K562 (cell line): ENCODE results near the gene PARD3B. TPM values are rescaled to one million over a fixed set of nuclear protein-coding genes. Genes with fewer than 3 reads are reported as not detected.

ENCODE experiments used
- ATAC-seq: fragments of 200-7000 bp; cut with Tn5 transposase; 3 replicates; pipeline ENCODE4 v1.9.1; 2020; ENCODE audit warnings: moderate library complexity
- BruUV-seq: library from RNA; stranded (reverse); fragments of 400-500 nt; replicated peaks from 2 replicates; lab custom pipeline; 2021; lab: Mats Ljungman, UMichigan
- CTCF ChIA-PET: fragments of 300-600 bp; formaldehyde crosslinking; extraction: SDS; loops from one replicate; lab custom pipeline; 2021; ENCODE audit warnings: low intra/inter-chr PET ratio; lab: Yijun Ruan, JAX
- POLR2A ChIA-PET: fragments of 300-600, 350-650 bp; sonication (Branson Sonifier 250); formaldehyde crosslinking; extraction: SDS; loops from one replicate; lab custom pipeline; 2021; ENCODE audit warnings: antibody characterized with exemption, inconsistent platforms; lab: Yijun Ruan, JAX
- DNase-seq, 4 experiments: peaks; one replicate each; pipeline versions ENCODE4 v3.0.0 to v3.0.0-alpha.2; 2011 to 2018; ENCODE audit warnings: low spot score in 3 of 4, mixed read lengths in 3 of 4; ENCODE audit errors: extremely low read depth in 1 of 4
- FAIRE-seq: peaks from 2 replicates; lab custom pipeline; 2011; peaks lifted over from hg19 to GRCh38; lab: Jason Lieb, UNC
- H2AFZ ChIP-seq: 2 replicates; pipeline ENCODE4 v1.6.0; 2011; ENCODE audit warnings: low read depth, low read length, control low read depth, inconsistent platforms
- H3K27ac ChIP-seq: fragments of 200-600 bp; 3 replicates; pipeline ENCODE4 v1.8.0; 2011; ENCODE audit warnings: low read depth, mild to moderate bottlenecking, control low read depth, inconsistent platforms, low read length, moderate library complexity, mixed read lengths; ENCODE audit errors: extremely low read depth
- H3K27me3 ChIP-seq, 2 experiments: fragments of 300-600 bp in 1 of 2; 2 replicates in 1 of 2; 3 replicates in 1 of 2; pipeline versions ENCODE4 v1.6.0 to v1.8.0; 2011; ENCODE audit warnings: inconsistent platforms in 2 of 2, low read length in 2 of 2, mild to moderate bottlenecking in 1 of 2, mixed read lengths in 1 of 2, moderate library complexity in 1 of 2; ENCODE audit not compliant: control insufficient read depth in 2 of 2, insufficient read depth in 2 of 2
- H3K36me3 ChIP-seq: fragments of 300-600 bp; 3 replicates; pipeline ENCODE4 v1.8.0; 2011; ENCODE audit warnings: mild to moderate bottlenecking, low read length, inconsistent platforms; ENCODE audit not compliant: control insufficient read depth, insufficient read depth
- H3K4me1 ChIP-seq, 2 experiments: fragments of 200-600 bp in 1 of 2; replicated peaks in 1 of 2; 2 replicates in 1 of 2; 3 replicates in 1 of 2; pipeline versions ENCODE4 v1.5.1 to v1.8.0; 2011; ENCODE audit warnings: inconsistent platforms in 2 of 2, low read length in 2 of 2, mild to moderate bottlenecking in 1 of 2, mixed read lengths in 1 of 2, moderate library complexity in 1 of 2; ENCODE audit not compliant: control insufficient read depth in 2 of 2, insufficient read depth in 2 of 2
- H3K4me2 ChIP-seq: 2 replicates; pipeline ENCODE4 v1.6.1; 2011; ENCODE audit warnings: low read length, control low read depth, inconsistent platforms, mixed read lengths; ENCODE audit not compliant: insufficient read depth
- H3K4me3 ChIP-seq: fragments of 200-600 bp; sonication (generic), shearing (Covaris generic); 2 replicates; pipeline ENCODE4 v1.5.1; 2016; ENCODE audit warnings: control low read depth, inconsistent platforms
- H3K79me2 ChIP-seq: fragments of 200-600 bp; 3 replicates; pipeline ENCODE4 v1.8.0; 2011; ENCODE audit warnings: low read length, inconsistent platforms; ENCODE audit not compliant: control insufficient read depth, insufficient read depth
- H3K9ac ChIP-seq, 2 experiments: 2 replicates each; pipeline versions ENCODE4 v1.6.0 to v1.6.1; 2011; ENCODE audit warnings: low read depth in 2 of 2, low read length in 2 of 2, control low read depth in 1 of 2, inconsistent platforms in 1 of 2, mild to moderate bottlenecking in 1 of 2, mixed read lengths in 1 of 2; ENCODE audit not compliant: insufficient read depth in 1 of 2
- H3K9me1 ChIP-seq: one replicate; pipeline ENCODE4 v1.6.0; 2011; ENCODE audit warnings: inconsistent platforms, mild to moderate bottlenecking, low read length, moderate library complexity; ENCODE audit not compliant: control insufficient read depth, insufficient read depth
- H3K9me3 ChIP-seq: replicated peaks from 2 replicates; pipeline ENCODE4 v1.5.1; 2011; ENCODE audit warnings: low read depth, low read length, inconsistent platforms; ENCODE audit not compliant: control insufficient read depth, insufficient read depth
- H4K20me1 ChIP-seq: replicated peaks from 2 replicates; pipeline ENCODE4 v1.6.1; 2011; ENCODE audit warnings: low read length, inconsistent platforms, mixed read lengths; ENCODE audit not compliant: control insufficient read depth, insufficient read depth
- FOXJ2 ChIP-seq: fragments of 200-800 bp; sonication (Bioruptor generic); IDR thresholded peaks from 2 replicates; pipeline ENCODE4 v1.6.1; 2016; ENCODE audit warnings: missing genetic modification characterization, missing compliant biosample characterization
- GABPB1 ChIP-seq: sonication (generic); formaldehyde crosslinking; IDR thresholded peaks from 2 replicates; pipeline ENCODE4 v1.8.0; 2022; ENCODE audit warnings: mild to moderate bottlenecking, missing genetic modification reagents
- ZFP30 ChIP-seq: fragments of 250-450 bp; sonication (Bioruptor Pico); IDR thresholded peaks from 2 replicates; pipeline ENCODE4 v1.8.0; 2022; ENCODE audit warnings: moderate library complexity, mild to moderate bottlenecking, inconsistent platforms, borderline replicate concordance
- ZNF197 ChIP-seq: fragments of 200-800 bp; sonication (Bioruptor generic); IDR thresholded peaks from 2 replicates; pipeline ENCODE4 v1.6.1; 2016; ENCODE audit warnings: low read depth, missing genetic modification characterization, missing compliant biosample characterization
- WGBS: fragments of 100-300 bp; shearing (Covaris generic); methylation state at CpG from one replicate; pipeline ENCODE4 v1.1.6; 2016; ENCODE audit warnings: low coverage, mixed read lengths; ENCODE audit not compliant: insufficient coverage; ENCODE audit errors: missing lambda C conversion rate; 5-methylcytosine and 5-hydroxymethylcytosine counted together
- in situ Hi-C: fragments of 300-500 bp; cut with MboI; formaldehyde crosslinking; loops from 4 replicates; pipeline ENCODE4 v1.15.0; 2018; ENCODE audit warnings: inconsistent platforms, mixed read lengths
- intact Hi-C: fragments of 100-400 bp; cut with micrococcal nuclease; formaldehyde crosslinking; loops from 2 replicates; pipeline ENCODE4 v1.14.2; 2022
- polyA plus RNA-seq, 8 experiments: library from polyadenylated mRNA; depleted of rRNA in 4 of 8; stranded (reverse) in 5 of 8; unstranded in 3 of 8; fragments of >200 nt; fragmentation: Nextera tagmentation in 2 of 8; fragmentation: Illumina TruSeq in 1 of 8; extraction: Ambion mirVana in 2 of 8; extraction: Trizol in 1 of 8; gene quantifications; 2 replicates each; pipeline versions ENCODE4 v1.2.1 to v1.2.3, GENCODE V29; 2011 to 2014; ENCODE audit warnings: inconsistent platforms in 1 of 8, missing spikeins in 1 of 8
- total RNA-seq, 7 experiments: library from RNA; depleted of rRNA in 6 of 7; stranded (reverse); fragments of >200 nt in 6 of 7; fragmentation: Illumina TruSeq in 2 of 7; extraction: Trizol in 2 of 7; gene quantifications; 2 replicates each; pipeline versions ENCODE4 v1.2.1 to v1.2.3, GENCODE V29; 2011 to 2021; ENCODE audit warnings: low replicate concordance in 1 of 7

PARD3B gene
- total and polyA plus RNA-seq, 9 of the 15 experiments (the other 6 are each of a cell fraction or from before 2014, with no cell fraction given) = 0.15 to 3.0 (median 1.1) TPM

GRCh38 chr2:204638471-204639194, 93.4 kb downstream of the PARD3B start:
- WGBS = 23% methylated on average over 4 of the region's 4 CpGs
- Histone ChIP-seq H3K36me3 (no peaks in the 10 kb centered on the region), H3K4me2 (no peak overlapping the region), H3K9ac (no peak overlapping the region), H2AFZ (no peak overlapping the region)
- no peak for FAIRE-seq
- ATAC-seq = no peak
- TF ChIP-seq ZNF197 (CRISPR knock-in tag) (no peak), FOXJ2 (no peak), ZFP30 (CRISPR knock-in tag) (no peak)
- TF ChIP-seq, all 486 proteins: peak for 0
- Histone ChIP-seq H3K27ac (no peak overlapping the region), H3K79me2 (no peaks in the 10 kb centered on the region), H3K4me1 (no peaks in the 10 kb centered on the region), H3K27me3 (no peaks in the 10 kb centered on the region), H3K9me1 (no peaks in the 10 kb centered on the region), H4K20me1 (no peaks in the 10 kb centered on the region), H3K9me3 (no peaks in the 10 kb centered on the region), H3K4me3 (no peak overlapping the region)
- intact Hi-C loops (no loop called here), in situ Hi-C loops (no loop called here)
- CTCF ChIA-PET = no interaction called here
- DNase-seq = no peak
- POLR2A ChIA-PET = no interaction called here
- no TSS peak for BruUV-seq

GRCh38 chr2:204643326-204643725, 98.1 kb downstream of the PARD3B start:
- no peak for FAIRE-seq
- H3K9me1 ChIP-seq = no peaks in the 10 kb centered on the region
- intact Hi-C loops = no loop called here

More at GRCh38 chr2:204643326-204643725, 98.1 kb downstream of the PARD3B start:
- no peaks in the 10 kb centered on the region for H3K4me1 ChIP-seq
- ATAC-seq (no peak), DNase-seq (no peak)
- no peak overlapping the region for H3K4me3 ChIP-seq
- 56% methylated on average over 4 of the region's 4 CpGs for WGBS
- H3K9me3 ChIP-seq = no peaks in the 10 kb centered on the region
- no peak overlapping the region for H3K9ac ChIP-seq
- CTCF ChIA-PET = no interaction called here
- H3K27ac ChIP-seq = no peak overlapping the region
- POLR2A ChIA-PET = interaction anchor here (0.7 kb wide), 1 partner anchor 363 kb away, joined by 4 read pairs; no protein-coding TSS in a partner anchor
- H3K4me2 ChIP-seq = no peak overlapping the region
- no peaks in the 10 kb centered on the region for H3K79me2 ChIP-seq
- BruUV-seq = no TSS peak
- in situ Hi-C loops = no loop called here
- no peaks in the 10 kb centered on the region for H3K36me3 ChIP-seq
- no peaks in the 10 kb centered on the region for H4K20me1 ChIP-seq
- TF ChIP-seq GABPB1 (CRISPR knock-in tag) = no peak
- H2AFZ ChIP-seq = no peak overlapping the region
- H3K27me3 ChIP-seq = no peaks in the 10 kb centered on the region
